ENCODE measurements around the gene CREBL2.

CREBL2 gene

DNA sequence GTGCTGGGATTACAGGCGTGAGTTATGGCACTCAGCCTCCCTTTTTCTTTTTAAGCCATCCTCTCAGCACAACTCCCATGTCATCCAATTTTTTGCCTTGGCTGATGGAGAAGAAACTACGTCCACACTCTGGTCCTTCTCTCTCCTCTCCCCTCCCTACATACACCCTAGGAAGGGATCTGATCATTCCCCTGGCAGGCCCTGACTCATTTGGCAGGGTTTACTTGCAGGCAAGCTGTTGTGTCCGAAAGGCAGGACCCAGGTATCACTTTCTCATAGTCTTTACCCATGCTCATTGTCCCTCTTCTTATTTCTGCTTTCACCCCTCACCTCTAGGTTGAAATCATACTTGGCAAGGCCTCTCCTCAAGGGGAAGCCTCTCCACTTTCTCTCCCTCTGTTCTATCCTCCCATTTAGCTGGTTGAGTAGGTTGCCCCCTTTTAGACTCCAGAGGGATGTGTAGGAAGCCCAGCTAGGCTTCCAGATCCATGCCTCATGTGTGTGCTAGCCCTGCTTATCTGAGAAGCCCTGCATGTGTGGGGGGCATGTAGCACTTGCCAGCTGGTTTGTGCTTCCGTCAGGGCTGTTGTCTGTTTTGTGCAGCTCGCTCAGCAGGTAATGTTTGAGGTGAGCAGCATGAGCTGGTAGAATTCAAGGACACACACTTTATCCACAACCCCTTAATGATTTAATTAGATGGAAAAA lies 69.5 kb downstream of the CREBL2 start:
- DNase-seq = no peak

DNA sequence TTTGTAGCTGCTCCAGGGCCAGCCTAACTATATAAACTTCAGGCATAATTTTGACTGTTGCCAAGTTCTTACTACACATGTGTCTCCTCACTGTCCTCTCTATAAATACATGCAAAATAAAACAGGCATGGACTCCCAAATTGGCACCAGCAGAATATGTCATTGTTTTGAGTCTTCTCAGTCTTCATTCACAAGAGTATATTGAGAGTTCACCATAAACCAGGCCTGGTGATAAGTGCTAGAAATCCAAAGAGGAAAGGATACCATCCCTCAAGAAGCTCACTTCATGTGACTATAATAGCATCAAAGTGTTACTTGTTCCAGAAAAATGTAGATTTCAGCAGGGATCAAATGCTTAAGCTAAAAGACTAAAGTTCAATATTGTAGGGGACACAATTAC lies 70.6 kb downstream of the CREBL2 start:
- DNase-seq = no peak

DNA sequence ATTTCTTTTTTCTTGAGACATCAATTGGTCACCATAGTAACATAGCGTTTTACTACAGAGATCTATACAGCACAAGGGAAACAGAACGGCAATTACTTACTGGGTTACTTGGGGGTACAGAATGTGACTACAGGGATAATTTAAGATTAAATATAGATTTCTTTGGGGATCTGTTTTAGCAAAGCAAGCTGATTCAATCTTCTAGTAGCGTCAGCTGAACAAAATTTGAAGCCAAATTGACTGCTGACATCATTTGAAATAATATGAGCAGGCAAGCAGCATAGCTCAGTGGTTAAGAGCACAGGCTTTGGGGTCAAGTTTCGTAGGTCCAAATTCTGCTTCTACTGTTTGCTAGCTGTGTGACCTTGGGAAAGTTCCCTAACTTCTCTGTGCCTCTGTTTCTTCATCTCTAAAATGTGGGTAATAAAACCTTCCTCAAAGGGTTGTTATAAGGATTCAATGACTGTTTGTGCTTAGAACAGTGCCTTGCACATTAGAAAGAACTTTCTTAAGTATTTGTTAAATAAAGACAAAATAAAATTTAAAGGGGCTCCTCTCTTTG lies 71.5 kb downstream of the CREBL2 start:
- DNase-seq = no peak

DNA sequence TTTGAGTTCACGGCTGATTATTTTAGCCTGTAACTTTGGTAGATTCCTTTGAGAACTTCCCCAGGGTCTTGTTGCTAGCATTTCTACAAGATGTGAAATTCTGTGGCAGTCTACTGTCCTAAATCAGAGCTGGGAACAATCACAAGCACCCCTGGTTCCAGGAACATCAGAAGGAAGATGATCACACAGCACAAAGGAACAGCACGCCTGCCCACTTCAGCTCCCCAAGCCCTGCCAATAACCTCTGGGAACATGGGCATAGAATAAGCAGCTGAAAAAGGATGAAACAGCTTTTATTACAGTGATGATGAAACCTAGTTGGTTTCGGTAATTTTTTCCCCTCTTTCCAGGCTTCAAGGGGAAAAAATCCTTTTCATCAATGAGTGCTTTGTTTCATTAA lies 72.0 kb downstream of the CREBL2 start:
- no peak for DNase-seq

DNA sequence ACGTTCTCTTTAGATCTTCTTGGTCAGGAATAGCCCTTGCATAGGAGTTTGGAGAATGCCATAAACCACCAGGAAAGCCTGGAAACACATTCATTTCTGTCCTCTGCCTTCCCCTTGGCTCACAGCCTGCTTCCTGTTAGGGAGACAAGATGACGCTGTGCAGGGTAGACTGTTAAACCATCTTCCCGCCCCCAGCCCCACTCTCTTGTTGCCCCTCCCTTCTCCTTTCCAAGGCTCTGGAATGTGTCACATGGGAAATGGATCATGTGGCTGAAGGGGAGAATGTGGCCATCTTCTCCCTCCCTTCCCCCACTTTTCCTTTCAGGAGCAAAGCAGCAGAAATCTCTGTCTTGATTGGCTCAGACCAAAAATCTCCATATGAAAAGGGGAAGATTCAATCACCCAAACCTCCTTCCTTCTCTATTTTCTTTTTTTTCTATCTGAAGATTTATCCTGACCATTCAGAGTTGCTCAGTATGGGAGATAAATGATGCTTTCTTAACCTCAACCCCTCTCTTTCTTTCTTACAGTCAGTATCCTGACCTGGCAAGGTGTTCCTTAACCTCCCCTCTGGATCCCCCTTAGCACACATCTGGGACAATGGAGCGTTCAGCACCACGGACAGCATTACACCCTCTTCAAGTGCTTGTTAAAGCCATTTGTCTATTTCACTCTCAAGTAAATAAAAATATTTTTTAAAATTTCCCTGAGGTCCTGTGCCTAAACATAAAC lies 72.9 kb downstream of the CREBL2 start:
- peak; percentile 49 to 82 for DNase-seq

DNA sequence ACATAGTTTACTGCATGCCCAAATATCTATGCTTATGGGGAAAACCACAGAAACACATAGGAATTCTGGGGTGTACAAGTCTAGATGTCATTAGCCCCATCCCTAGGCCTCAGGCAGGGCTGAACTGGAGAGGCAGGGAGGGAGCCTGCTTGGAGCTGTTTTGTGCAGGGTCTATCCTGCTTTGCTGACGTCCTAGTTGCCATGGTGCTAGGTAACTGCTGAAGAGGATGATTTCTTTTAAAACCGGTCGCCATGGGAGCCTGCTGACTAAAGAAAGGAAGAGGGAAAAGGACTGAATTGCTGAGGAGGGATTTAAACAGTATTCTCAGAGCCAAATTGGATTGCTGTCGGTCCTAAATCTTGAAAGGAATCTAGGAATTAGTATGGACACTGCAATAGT lies 73.6 kb downstream of the CREBL2 start:
- DNase-seq = peak in 1 of 2 donors; percentile 80

DNA sequence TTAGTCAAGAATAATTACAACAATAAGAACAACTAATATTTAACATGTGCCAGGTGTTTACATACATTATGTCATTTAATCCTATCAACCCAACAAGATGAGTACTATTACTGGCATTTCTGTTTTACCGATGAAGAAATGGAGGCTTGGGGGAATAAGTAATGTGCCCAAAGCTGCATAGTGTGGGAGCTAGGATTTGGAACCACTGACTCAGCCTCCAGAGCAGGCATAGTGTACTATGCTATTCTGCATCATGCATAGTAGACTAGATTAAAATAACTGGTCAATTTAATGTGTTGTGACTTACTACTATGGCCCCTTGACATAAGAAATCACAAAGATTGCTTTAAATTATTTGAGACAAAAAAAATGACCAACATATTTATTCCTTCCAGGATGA lies 74.8 kb downstream of the CREBL2 start:
- no peak for DNase-seq

DNA sequence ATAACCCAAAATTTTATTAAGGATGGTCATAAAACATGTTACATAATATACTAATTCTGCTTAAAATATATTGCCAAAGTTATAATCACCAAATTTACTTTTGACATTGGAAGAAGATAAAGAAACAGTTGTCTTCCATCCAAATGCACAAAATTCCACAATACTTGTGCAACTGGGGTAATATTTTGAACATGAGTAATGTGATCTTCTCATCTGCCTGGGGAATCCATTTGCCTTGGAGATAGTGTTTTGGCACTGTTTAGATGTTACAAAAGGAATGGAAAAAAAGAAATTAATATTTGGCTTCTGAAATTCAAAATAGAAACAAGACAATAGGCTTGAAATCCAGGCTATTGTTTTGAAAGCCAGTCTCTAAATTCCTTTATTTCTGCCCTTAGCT lies 75.2 kb downstream of the CREBL2 start:
- DNase-seq = no peak

DNA sequence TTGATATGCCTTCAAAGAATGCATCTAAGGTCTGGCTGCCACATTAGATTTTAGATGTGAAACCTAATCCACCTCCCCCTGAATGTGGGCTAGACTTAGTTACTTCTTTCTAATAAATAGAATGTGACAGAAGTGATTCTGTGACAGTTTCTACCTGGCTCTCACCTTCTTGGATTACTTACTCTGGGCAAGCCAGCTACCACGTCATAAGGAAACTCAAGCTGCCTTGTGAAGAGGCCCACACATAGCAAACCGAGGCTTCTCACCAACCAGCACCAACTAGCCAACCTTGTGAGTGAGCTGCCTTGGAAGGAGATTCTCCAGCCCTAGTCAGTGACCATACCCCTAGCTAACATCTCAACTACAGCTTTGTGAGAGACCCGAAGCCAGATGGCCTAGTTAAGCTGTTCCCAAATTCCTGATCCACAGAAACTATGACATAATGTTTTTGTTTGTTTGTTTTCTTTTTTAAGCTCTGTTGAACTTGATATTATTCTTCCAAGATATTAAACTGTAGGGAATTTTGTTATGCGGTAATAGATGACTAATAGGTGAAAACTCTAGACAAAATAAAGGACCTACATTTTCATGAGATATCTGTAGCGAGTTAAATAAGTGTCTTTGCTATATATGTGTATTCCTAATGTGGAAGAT lies 78.1 kb downstream of the CREBL2 start:
- no peak for DNase-seq

DNA sequence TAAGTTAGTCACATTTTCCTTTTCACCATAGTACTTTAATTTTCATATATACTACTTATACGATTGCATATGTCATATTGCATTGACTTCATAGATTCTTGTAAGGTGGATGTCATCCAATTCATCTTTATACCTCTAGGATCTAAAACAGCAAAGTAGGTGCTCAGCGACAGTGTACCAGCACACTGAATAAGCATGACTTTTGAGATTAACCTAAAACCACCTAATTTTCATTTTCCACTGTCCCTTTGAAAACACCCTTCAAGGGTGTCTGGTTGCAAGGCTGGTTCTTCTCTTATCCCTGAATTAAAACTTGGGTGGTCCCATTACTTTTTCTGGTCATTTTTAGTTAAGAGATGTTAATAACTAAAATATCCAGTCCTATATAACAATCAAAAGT lies 79.9 kb downstream of the CREBL2 start:
- DNase-seq = no peak

DNA sequence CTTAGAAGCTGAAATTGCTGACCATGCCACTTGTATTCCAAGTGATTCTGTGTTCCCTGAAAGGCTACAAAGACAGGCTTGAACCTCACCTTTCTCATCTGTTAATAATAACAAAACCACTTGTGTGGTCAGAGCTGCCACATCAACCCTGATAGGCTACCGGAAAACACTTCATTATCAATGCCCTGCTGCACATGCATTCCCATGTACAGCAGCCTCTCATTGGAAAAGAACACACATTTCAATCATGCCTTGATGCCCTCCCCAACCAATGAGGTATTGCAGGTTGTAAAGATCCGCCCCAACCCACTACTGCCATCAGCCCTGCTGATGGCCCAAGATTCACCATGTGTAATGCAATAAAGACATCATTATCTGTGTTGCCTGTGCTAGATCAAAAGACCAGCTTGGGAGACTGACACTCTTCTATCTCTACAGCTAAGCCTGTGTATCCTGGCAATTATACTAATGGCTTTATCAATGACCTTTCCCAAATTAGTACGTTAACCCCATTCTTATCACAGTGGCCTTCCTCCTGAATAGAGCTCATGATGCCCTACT lies 81.5 kb downstream of the CREBL2 start:
- DNase-seq = no peak

All from hippocampal formation (tissue), 2 donors.